K562 (cell line): ENCODE results near the gene UBE2H. TPM values are rescaled to one million over a fixed set of nuclear protein-coding genes. Genes with fewer than 3 reads are reported as not detected.
A peak's percentile ranks its signal among the peaks of the same experiment; 100 is the strongest.

Source experiments
- ADNP ChIP-seq: fragments of 200-800 bp; sonication (Bioruptor generic); IDR thresholded peaks from 2 replicates; pipeline ENCODE4 v1.6.1; 2016; ENCODE audit warnings: missing genetic modification characterization, missing compliant biosample characterization
- BRD4 ChIP-seq: fragments of 200-600 bp; sonication (generic); IDR thresholded peaks from 2 replicates; pipeline ENCODE4 v1.6.1; 2017; ENCODE audit warnings: inconsistent platforms
- BRF1 ChIP-seq: IDR thresholded peaks from 3 replicates; pipeline ENCODE4 v1.6.1; 2011; ENCODE audit warnings: borderline replicate concordance, mild to moderate bottlenecking; ENCODE audit not compliant: insufficient read length; ENCODE audit errors: extremely low read depth
- CEBPG ChIP-seq, 3 experiments: fragments of 200-800 bp in 1 of 3; sonication (Bioruptor generic) in 1 of 3; sonication (generic) in 1 of 3; formaldehyde crosslinking in 1 of 3; IDR thresholded peaks in 2 of 3; conservative IDR thresholded peaks in 1 of 3; 2 replicates each; pipeline versions ENCODE4 v1.6.1 to v1.8.0; 2016 to 2022; ENCODE audit warnings: missing compliant biosample characterization in 2 of 3, missing genetic modification characterization in 2 of 3, mild to moderate bottlenecking in 1 of 3, missing genetic modification reagents in 1 of 3
- CXXC5 ChIP-seq: fragments of 250-450 bp; sonication (Bioruptor Pico); IDR thresholded peaks from 2 replicates; pipeline ENCODE4 v1.8.0; 2022; ENCODE audit warnings: inconsistent platforms, mild to moderate bottlenecking, moderate library complexity
- DACH1 ChIP-seq: fragments of 450-650 bp; IDR thresholded peaks from 2 replicates; pipeline ENCODE4 v1.6.1; 2018; ENCODE audit not compliant: partially characterized antibody
- ETV1 ChIP-seq: fragments of 450-650 bp; conservative IDR thresholded peaks from 2 replicates; pipeline ENCODE4 v1.6.1; 2016; ENCODE audit warnings: missing genetic modification characterization, control low read depth, low read depth, missing compliant biosample characterization
- ETV5 ChIP-seq: sonication (generic); formaldehyde crosslinking; IDR thresholded peaks from 2 replicates; pipeline ENCODE4 v1.4.0; 2020; ENCODE audit warnings: low read depth, mild to moderate bottlenecking, missing genetic modification reagents
- FOXA3 ChIP-seq, 2 experiments: fragments of 450-650 bp in 1 of 2; sonication (generic) in 1 of 2; formaldehyde crosslinking; IDR thresholded peaks in 1 of 2; conservative IDR thresholded peaks in 1 of 2; 2 replicates each; pipeline versions ENCODE4 v1.4.0 to v1.8.0; 2020 to 2022; ENCODE audit warnings: mild to moderate bottlenecking in 2 of 2, missing genetic modification reagents in 1 of 2
- HIVEP1 ChIP-seq: fragments of 250-450 bp; sonication (Bioruptor Pico); IDR thresholded peaks from 2 replicates; pipeline ENCODE4 v1.4.0; 2020; ENCODE audit warnings: mild to moderate bottlenecking
- HNRNPLL ChIP-seq: fragments of 200-400 bp; formaldehyde crosslinking; IDR thresholded peaks from 2 replicates; pipeline ENCODE4 v1.6.1; 2017; ENCODE audit warnings: low read length, low read depth, mild to moderate bottlenecking; ENCODE audit not compliant: poor library complexity, severe bottlenecking
- MCM5 ChIP-seq: fragments of 450-650 bp; IDR thresholded peaks from 2 replicates; pipeline ENCODE4 v1.6.1; 2016; ENCODE audit warnings: low read depth
- NCOA2 ChIP-seq, 2 experiments: fragments of 450-650 bp; IDR thresholded peaks; 2 replicates each; pipeline ENCODE4 v1.6.1; 2018; ENCODE audit warnings: mild to moderate bottlenecking in 2 of 2, moderate library complexity in 1 of 2; ENCODE audit not compliant: partially characterized antibody in 2 of 2
- PCBP2 ChIP-seq: fragments of 200-400 bp; formaldehyde crosslinking; IDR thresholded peaks from 2 replicates; pipeline ENCODE4 v1.6.1; 2018; ENCODE audit warnings: low read length, low read depth, mild to moderate bottlenecking, moderate library complexity; ENCODE audit not compliant: poor library complexity, severe bottlenecking
- POLR2AphosphoS2 ChIP-seq: IDR thresholded peaks from 2 replicates; pipeline ENCODE4 v1.6.1; 2012; ENCODE audit warnings: low read length, improper control_type of control experiment
- PTTG1 ChIP-seq: fragments of 450-650 bp; IDR thresholded peaks from 2 replicates; pipeline ENCODE4 v1.6.1; 2016; ENCODE audit warnings: low read depth, mild to moderate bottlenecking, missing genetic modification characterization, missing compliant biosample characterization
- PURB ChIP-seq: sonication (generic); formaldehyde crosslinking; IDR thresholded peaks from 2 replicates; pipeline ENCODE4 v1.9.0; 2021; ENCODE audit warnings: low read depth, mild to moderate bottlenecking, missing genetic modification reagents
- RBM34 ChIP-seq: fragments of 200-400 bp; formaldehyde crosslinking; IDR thresholded peaks from 2 replicates; pipeline ENCODE4 v1.6.1; 2018; ENCODE audit warnings: low read length, borderline replicate concordance; ENCODE audit not compliant: insufficient read depth
- RFX1 ChIP-seq: fragments of 450-650 bp; IDR thresholded peaks from 2 replicates; pipeline ENCODE4 v1.6.1; 2016; ENCODE audit warnings: mild to moderate bottlenecking, moderate library complexity
- SIRT6 ChIP-seq: IDR thresholded peaks from one replicate; pipeline ENCODE4 v1.6.1; 2012; ENCODE audit warnings: low read depth, mild to moderate bottlenecking, control low read depth, inconsistent platforms, low read length, moderate library complexity
- SMARCE1 ChIP-seq: fragments of 450-650 bp; IDR thresholded peaks from 2 replicates; pipeline ENCODE4 v1.7.1; 2016; ENCODE audit warnings: mild to moderate bottlenecking
- TGIF2 ChIP-seq: sonication (generic); formaldehyde crosslinking; IDR thresholded peaks from 2 replicates; pipeline ENCODE4 v1.8.1; 2022; ENCODE audit warnings: mild to moderate bottlenecking, missing genetic modification reagents, moderate library complexity
- VEZF1 ChIP-seq: fragments of 200-800 bp; sonication (Bioruptor generic); IDR thresholded peaks from 2 replicates; pipeline ENCODE4 v1.6.1; 2017; ENCODE audit warnings: missing genetic modification characterization, missing compliant biosample characterization
- ZC3H11A ChIP-seq: IDR thresholded peaks from 2 replicates; pipeline ENCODE4 v1.6.1; 2012; ENCODE audit warnings: low read depth, low read length, improper control_type of control experiment
- ZNF121 ChIP-seq: sonication (generic); formaldehyde crosslinking; conservative IDR thresholded peaks from 2 replicates; pipeline ENCODE4 v1.8.0; 2022; ENCODE audit warnings: missing genetic modification reagents
- ZNF143 ChIP-seq: sonication (generic); formaldehyde crosslinking; IDR thresholded peaks from 2 replicates; pipeline ENCODE4 v1.9.0; 2022; ENCODE audit warnings: mild to moderate bottlenecking, missing genetic modification reagents
- ZNF584 ChIP-seq: fragments of 200-800 bp; sonication (Bioruptor generic); IDR thresholded peaks from 2 replicates; pipeline ENCODE4 v1.6.1; 2016; ENCODE audit warnings: low read depth, mild to moderate bottlenecking, missing genetic modification characterization, missing compliant biosample characterization
- ZNF778 ChIP-seq: fragments of 450-650 bp; formaldehyde crosslinking; IDR thresholded peaks from 2 replicates; pipeline ENCODE4 v1.4.0; 2020; ENCODE audit warnings: mild to moderate bottlenecking, moderate library complexity
- polyA plus RNA-seq, 8 experiments: library from polyadenylated mRNA; depleted of rRNA in 4 of 8; stranded (reverse) in 5 of 8; unstranded in 3 of 8; fragments of >200 nt; fragmentation: Nextera tagmentation in 2 of 8; fragmentation: Illumina TruSeq in 1 of 8; extraction: Ambion mirVana in 2 of 8; extraction: Trizol in 1 of 8; gene quantifications; 2 replicates each; pipeline versions ENCODE4 v1.2.1 to v1.2.3, GENCODE V29; 2011 to 2014; ENCODE audit warnings: inconsistent platforms in 1 of 8, missing spikeins in 1 of 8
- total RNA-seq, 7 experiments: library from RNA; depleted of rRNA in 6 of 7; stranded (reverse); fragments of >200 nt in 6 of 7; fragmentation: Illumina TruSeq in 2 of 7; extraction: Trizol in 2 of 7; gene quantifications; 2 replicates each; pipeline versions ENCODE4 v1.2.1 to v1.2.3, GENCODE V29; 2011 to 2021; ENCODE audit warnings: low replicate concordance in 1 of 7

The UBE2H gene
- total and polyA plus RNA-seq, 9 of the 15 experiments (the other 6 are each of a cell fraction or from before 2014, with no cell fraction given): 6.3 to 33.0 (median 13.3) TPM

- TF ChIP-seq NCOA2 (IDR thresholded peaks at IDR 0.05; ENCODE audit: partially characterized antibody in 2 of 2) (no peak), PURB (CRISPR knock-in tag) (no peak), ZNF778 (CRISPR knock-in tag) (no peak), ZC3H11A (peak; percentile 43; the same call in 1 of the 2 replicates), ETV5 (0 out of 2 replicates have a peak, but pooled peaks have one; percentile 44), RBM34 (no peak), CXXC5 (peak; percentile 92), PTTG1 (tag) (no peak), ZNF143 (CRISPR knock-in tag) (peak; percentile 93), HNRNPLL (no peak), ZNF584 (peak; percentile 56; the same call in 1 of the 2 replicates), HIVEP1 (peak; percentile 71), SIRT6 (no peak), ZNF121 (CRISPR knock-in tag) (no peak), PCBP2 (no peak), BRF1 (no peak), FOXA3 (CRISPR knock-in tag; conservative IDR thresholded peaks at IDR 0.05 in 1 of 2, IDR thresholded peaks at IDR 0.05 in 1 of 2) (peak in 1 of 2 experiments; percentile 75; a peak in 2 of 4 replicates), VEZF1 (CRISPR knock-in tag) (peak; percentile 97), SMARCE1 (peak; percentile 39; the same call in 1 of the 2 replicates), RFX1 (no peak), BRD4 (no peak; the same call in 1 of the 2 replicates), CEBPG (CRISPR knock-in tag; IDR thresholded peaks at IDR 0.05) (peak; percentile 71), CEBPG (tag; conservative IDR thresholded peaks at IDR 0.05 in 1 of 2, IDR thresholded peaks at IDR 0.05 in 1 of 2) (peak in 1 of 2 experiments; percentile 37; a peak in 1 of 4 replicates), ADNP (no peak), TGIF2 (CRISPR knock-in tag) (no peak), MCM5 (no peak), ETV1 (tag) (no peak), DACH1 (peak; percentile 61), POLR2AphosphoS2 (no peak)
Observed at GRCh38 chr7:129952653-129953560, at the start of gene UBE2H (continued).
